BJ (cell line): Measurements from ENCODE around the gene DIS3L2. TPM values are rescaled to one million over a fixed set of nuclear protein-coding genes. Genes with fewer than 3 reads are reported as not detected.

ENCODE experiments used
- CTCF ChIA-PET: fragments of 350-600 bp; formaldehyde crosslinking; extraction: SDS; loops from one replicate; lab custom pipeline; 2021; ENCODE audit warnings: antibody characterized with exemption, inconsistent platforms; lab: Yijun Ruan, JAX
- POLR2A ChIA-PET: fragments of 300-600 bp; sonication (Branson Sonifier 250); formaldehyde crosslinking; extraction: SDS; loops from one replicate; lab custom pipeline; 2021; ENCODE audit warnings: antibody characterized with exemption; lab: Charles Lee
- DNase-seq: peaks from one replicate; pipeline ENCODE4 v3.0.0-alpha.2; 2011; ENCODE audit warnings: low read depth
- H3K27me3 ChIP-seq: 2 replicates; pipeline ENCODE4 v1.6.0; 2011; ENCODE audit warnings: low read length; ENCODE audit not compliant: control insufficient read depth, insufficient read depth
- H3K36me3 ChIP-seq: 2 replicates; pipeline ENCODE4 v1.5.1; 2011; ENCODE audit warnings: low read length; ENCODE audit not compliant: control insufficient read depth, insufficient read depth
- H3K4me3 ChIP-seq: 2 replicates; pipeline ENCODE4 v1.5.1; 2011; ENCODE audit warnings: low read depth, mild to moderate bottlenecking, control low read depth, low read length
- polyA plus RNA-seq: library from polyadenylated mRNA; depleted of rRNA; stranded (reverse); fragments of >200 nt; gene quantifications from 2 replicates; pipeline ENCODE4 v1.2.3, GENCODE V29; 2011
- TF ChIP-seq, protein P1 (sequence below): IDR thresholded peaks from 2 replicates; pipeline ENCODE4 v1.5.1; 2011; ENCODE audit warnings: low read depth, mild to moderate bottlenecking, control low read depth, inconsistent platforms, low read length, moderate library complexity; ENCODE audit not compliant: insufficient read depth

The DIS3L2 gene
- polyA plus RNA-seq, 1 experiment = 12.4 TPM

DNA sequence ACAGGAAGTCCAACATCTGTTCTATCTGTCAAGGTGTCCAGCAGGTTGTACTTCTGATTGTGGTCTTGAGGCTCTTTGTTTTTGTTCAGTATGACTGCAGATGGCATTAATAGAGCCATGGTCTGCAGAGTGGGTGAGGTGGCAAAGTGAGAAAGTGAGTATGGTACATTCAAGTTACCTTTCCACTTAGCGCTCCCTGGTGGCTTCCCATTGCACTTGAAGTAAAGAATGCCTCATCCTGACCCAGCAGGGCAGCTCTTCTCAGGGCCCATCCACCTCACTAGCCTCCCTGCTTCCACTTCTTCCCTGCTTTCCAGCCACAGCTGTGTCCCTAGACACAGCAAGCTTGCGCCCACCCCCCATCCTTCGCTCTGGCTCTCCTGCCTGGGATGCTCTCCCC, 269.0 kb downstream of the DIS3L2 start:
- Histone ChIP-seq H3K36me3 (no peaks in the 10 kb centered on the region), H3K27me3 (no peaks in the 10 kb centered on the region), H3K4me3 (no peak overlapping the region)
- CTCF ChIA-PET = interaction anchor here (1.6 to 2.5 kb wide), 2 partner anchors 9 kb away, joined by 5 to 10 read pairs; no protein-coding TSS in a partner anchor
- POLR2A ChIA-PET = no interaction called here
- TF ChIP-seq, protein P1, sequence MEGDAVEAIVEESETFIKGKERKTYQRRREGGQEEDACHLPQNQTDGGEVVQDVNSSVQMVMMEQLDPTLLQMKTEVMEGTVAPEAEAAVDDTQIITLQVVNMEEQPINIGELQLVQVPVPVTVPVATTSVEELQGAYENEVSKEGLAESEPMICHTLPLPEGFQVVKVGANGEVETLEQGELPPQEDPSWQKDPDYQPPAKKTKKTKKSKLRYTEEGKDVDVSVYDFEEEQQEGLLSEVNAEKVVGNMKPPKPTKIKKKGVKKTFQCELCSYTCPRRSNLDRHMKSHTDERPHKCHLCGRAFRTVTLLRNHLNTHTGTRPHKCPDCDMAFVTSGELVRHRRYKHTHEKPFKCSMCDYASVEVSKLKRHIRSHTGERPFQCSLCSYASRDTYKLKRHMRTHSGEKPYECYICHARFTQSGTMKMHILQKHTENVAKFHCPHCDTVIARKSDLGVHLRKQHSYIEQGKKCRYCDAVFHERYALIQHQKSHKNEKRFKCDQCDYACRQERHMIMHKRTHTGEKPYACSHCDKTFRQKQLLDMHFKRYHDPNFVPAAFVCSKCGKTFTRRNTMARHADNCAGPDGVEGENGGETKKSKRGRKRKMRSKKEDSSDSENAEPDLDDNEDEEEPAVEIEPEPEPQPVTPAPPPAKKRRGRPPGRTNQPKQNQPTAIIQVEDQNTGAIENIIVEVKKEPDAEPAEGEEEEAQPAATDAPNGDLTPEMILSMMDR = no peak
- no peak for DNase-seq

DNA sequence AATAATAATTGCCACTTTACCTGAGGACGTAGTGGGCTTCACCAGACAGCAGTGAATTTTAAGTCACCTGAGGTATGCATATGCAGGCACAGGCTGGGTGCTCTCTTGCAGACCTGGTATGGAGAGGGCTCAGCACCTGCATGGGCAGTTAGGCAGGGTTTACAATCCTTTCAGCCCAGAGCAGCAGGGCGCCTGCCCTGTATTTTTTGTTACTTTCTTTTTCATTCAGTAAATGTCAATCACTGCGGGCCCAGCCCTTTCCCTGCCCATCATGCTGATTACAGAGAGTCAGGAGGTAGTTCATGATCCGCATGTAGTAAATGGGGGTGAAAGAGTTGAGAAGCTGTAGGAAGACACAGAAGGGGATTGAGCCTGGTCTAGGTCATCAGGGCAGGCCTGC, 270.0 kb downstream of the DIS3L2 start:
- CTCF ChIA-PET = interaction anchor here (0.8 to 1.6 kb wide), 2 partner anchors 10 to 15 kb away, joined by 3 to 5 read pairs; no protein-coding TSS in a partner anchor
- no peaks in the 10 kb centered on the region for H3K36me3 ChIP-seq
- no peak for DNase-seq
- TF ChIP-seq, protein P1 = no peak
- POLR2A ChIA-PET = no interaction called here
- no peaks in the 10 kb centered on the region for H3K27me3 ChIP-seq
- no peak overlapping the region for H3K4me3 ChIP-seq

DNA sequence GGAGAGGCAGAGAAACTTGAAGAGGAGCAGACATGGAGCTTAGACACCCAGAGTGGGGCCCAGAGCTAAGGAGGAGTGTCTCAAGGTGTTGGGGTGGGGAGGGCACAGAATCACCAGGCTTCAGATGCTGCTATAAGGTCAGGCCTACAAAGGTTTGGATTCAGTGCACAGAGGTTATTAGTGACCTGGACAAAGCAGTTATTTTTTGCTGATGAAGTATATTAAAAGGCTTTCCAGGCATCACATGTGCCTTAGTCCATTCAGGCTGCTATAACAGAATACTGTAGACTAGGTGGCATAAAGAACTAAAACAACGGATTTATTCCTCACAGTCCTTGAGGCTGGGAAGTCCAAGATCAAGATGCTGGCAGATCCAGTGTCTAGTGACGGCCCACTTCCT, 271.4 kb downstream of the DIS3L2 start:
- POLR2A ChIA-PET = no interaction called here
- no peaks in the 10 kb centered on the region for H3K27me3 ChIP-seq
- TF ChIP-seq, protein P1 = no peak
- H3K4me3 ChIP-seq = no peak overlapping the region
- DNase-seq = no peak
- CTCF ChIA-PET = interaction anchor here (1.8 kb wide), 1 partner anchor 14 kb away, joined by 5 read pairs; no protein-coding TSS in a partner anchor
- no peaks in the 10 kb centered on the region for H3K36me3 ChIP-seq

DNA sequence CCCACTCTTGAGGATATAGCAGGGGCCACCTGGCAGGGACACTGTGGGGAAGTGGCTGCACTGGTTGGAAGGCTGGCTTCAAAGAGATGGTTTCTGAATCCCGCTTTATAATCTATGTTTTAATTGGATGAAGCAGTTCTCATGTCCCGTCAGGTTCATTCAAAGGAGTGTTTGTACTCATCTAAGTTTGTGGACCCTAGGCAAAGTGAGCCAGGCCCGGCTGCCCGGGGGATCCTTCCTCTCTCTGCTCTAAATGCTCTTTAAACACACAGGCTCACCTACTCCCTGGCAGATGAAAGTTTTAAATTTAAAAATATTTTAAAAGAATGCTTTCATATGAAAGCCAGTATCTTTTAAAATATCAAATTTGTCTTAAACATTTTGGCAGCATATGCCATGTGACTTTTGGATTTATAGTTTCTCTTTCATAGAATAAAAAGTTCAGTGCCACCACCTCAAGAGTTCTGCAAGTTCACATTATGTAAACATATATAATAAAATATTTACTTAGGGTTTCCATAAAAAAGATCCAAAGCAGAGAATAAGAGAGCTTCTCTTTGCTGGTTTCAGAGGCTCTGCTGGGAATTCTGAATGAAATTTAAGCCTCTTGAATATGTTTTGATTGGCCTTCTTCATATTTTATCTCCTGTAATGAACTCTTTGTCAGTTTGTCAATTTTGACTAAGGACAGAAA, 273.6 kb downstream of the DIS3L2 start:
- ChIA-PET CTCF (no interaction called here), POLR2A (no interaction called here)
- peaks cover 2% of the 10 kb centered on the region; the same call in 1 of the 2 replicates for H3K36me3 ChIP-seq
- no peak for DNase-seq
- no peaks in the 10 kb centered on the region for H3K27me3 ChIP-seq
- no peak overlapping the region for H3K4me3 ChIP-seq
- TF ChIP-seq, protein P1 = no peak

DNA sequence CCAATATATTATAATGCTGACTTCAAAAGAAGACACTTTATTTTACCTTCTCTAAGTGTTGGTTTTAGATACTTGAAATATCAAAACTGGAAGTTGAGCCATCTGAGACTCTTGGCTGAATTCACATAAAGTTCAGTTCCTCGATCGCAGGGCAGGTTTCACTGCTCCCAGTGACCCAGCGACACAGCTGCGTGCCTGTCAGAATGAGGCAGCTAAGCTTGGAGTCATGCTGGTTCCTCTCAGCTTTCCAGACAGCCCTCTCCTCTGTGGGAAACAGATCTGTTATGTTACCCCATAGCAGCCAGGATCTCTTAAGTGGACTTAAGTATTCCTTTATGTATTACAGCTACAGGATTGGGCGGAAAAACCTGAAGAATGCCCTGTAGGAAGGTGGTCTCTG, 274.2 kb downstream of the DIS3L2 start:
- CTCF ChIA-PET = no interaction called here
- DNase-seq = no peak
- TF ChIP-seq, protein P1 = no peak
- peaks cover 5% of the 10 kb centered on the region for H3K36me3 ChIP-seq
- POLR2A ChIA-PET = no interaction called here
- no peak overlapping the region for H3K4me3 ChIP-seq
- no peaks in the 10 kb centered on the region for H3K27me3 ChIP-seq
